Adipose tissue (tissue), 3 donors: ENCODE measurements around the gene ZNF512B. TPM values are rescaled to one million over a fixed set of nuclear protein-coding genes. Genes with fewer than 3 reads are reported as not detected.
"Not testable (repeated sequence)": the region's sequence is repeated elsewhere in the genome, so short reads cannot be mapped to it uniquely, and the experiment has no call there.

Experiments used
- H3K27ac ChIP-seq: one replicate; pipeline ENCODE4 v1.5.1; 2013; ENCODE audit warnings: low read depth, low read length
- WGBS, 3 donors: extraction: QIAGEN DNeasy Blood & Tissue Kit; methylation state at CpG; one replicate each; pipeline ENCODE4 v1.1.7; 2013; 5-methylcytosine and 5-hydroxymethylcytosine counted together
- polyA plus RNA-seq, 3 donors: library from polyadenylated mRNA; stranded (reverse); fragments of 200-250 nt; gene quantifications; one replicate each; pipeline ENCODE4 v1.2.3, GENCODE V29; 2013
- donor health status: healthy with polysubstance abuse.
- donor health status: Bipolar disorder and iron deficiency.
- donor health status: healthy.

ZNF512B gene
- polyA plus RNA-seq, 3 donors = 7.4 to 10.2 (median 9.1) TPM

DNA sequence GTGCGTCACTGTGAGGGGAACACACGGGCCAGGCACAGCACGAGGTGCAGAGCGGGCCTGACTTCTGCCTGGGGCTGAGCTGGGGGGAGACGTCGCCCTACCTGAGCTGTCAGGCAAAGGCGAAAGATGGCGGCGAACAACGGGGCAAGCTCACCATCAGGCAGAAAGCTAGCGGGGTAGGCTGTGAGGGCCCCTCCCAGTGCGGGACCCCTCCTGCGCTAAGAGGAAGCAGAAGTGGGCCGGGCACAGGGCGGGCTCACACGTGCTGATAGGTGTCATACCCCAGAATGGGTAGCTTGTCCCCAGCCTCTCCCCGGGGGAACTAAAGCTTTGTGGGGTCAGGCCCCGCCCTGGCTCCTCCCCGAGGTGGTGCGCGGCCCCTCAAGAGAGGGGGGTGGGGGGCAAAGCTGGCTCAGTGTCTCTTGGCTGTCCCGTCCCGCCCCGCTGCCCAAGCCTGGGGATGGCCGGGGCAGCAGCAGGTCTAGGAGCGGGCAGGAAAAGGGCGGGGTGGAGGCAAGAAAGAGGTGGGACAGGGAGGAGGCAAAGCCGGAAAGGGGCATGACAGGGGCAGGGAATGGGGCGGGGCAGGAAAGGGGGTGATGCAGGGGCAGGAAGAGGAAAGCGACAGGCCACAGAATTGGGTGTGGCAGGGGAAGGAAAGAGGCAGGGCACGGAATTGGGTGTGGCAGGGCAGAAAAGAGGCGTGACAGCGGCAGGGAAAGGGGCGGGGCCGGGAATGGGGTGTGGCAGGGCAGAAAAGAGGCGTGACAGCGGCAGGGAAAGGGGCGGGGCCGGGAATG is 28.2 kb downstream of the ZNF512B start:
- H3K27ac ChIP-seq = no peak overlapping the region
- 56 to 74% (median 58%) methylated on average over 33 to 35 of the region's 39 CpGs for WGBS, 3 donors

DNA sequence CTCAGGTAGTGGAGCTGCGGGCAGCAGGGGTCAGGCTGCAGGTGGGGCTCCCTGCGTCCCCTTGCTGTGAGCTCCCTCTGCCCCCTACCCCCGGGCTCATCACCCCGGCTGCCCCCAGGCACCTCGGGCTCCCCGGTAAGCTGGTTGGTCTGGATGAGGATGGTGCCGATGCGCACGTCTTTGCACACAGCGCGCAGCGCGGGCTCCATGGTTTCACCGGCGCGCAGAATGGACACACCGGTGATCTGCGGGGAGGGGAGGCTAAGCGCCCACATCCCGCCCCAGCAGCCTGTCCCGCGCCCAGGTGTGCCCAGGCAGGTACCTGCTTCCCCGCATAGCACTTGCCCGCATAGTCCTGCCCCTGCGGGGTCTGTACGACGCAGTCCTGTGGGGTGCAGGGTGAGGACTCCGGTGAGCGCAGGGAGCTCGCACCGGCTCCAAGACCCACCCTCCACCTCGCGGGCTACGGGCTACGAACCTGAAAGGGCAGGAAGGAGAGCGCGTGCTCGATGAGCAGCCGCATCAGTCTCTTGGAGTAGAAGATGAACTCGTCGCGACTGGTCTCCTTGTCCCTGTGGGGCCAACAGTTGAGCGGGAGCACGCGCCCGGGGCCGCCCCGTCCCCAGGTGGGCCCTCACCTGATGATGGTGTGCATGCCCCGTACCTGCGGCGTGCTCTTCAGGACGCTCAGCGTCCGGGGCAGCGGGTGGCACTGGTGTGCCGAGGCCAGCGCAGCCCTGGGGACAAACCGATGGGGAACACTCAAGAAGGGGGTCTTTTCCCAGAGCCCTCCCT is 29.1 kb downstream of the ZNF512B start:
- H3K27ac ChIP-seq = no peak overlapping the region
- 89 to 94% (median 94%) methylated on average over 58 of the region's 58 CpGs for WGBS, 3 donors

DNA sequence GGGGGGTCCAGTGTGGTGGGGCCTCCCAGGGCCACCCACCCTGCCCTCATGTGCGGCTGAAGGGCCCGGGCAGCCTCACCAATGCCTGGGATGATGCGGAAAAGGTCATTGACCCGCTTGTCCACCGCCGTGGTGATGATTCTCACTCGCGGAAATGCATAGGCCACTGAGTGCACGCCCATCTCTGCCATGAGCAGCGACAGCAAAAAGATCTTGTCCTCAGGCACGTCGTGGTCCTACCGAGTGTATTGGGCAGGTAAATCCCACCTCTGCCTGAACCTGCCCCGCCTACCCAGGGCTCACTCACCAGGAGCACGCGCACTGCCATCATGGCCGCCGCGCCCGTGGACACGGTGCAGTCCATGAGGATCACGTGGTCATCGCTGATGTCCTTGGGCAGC is 29.7 kb downstream of the ZNF512B start:
- 89 to 92% (median 90%) methylated on average over 23 of the region's 23 CpGs for WGBS, 3 donors
- no peak overlapping the region for H3K27ac ChIP-seq

GRCh38 chr20:63939061-63939935 is 30.4 kb downstream of the ZNF512B start:
- WGBS, 3 donors = 68 to 90% (median 73%) methylated on average over 23 to 33 of the region's 33 CpGs
- no peak overlapping the region for H3K27ac ChIP-seq

DNA sequence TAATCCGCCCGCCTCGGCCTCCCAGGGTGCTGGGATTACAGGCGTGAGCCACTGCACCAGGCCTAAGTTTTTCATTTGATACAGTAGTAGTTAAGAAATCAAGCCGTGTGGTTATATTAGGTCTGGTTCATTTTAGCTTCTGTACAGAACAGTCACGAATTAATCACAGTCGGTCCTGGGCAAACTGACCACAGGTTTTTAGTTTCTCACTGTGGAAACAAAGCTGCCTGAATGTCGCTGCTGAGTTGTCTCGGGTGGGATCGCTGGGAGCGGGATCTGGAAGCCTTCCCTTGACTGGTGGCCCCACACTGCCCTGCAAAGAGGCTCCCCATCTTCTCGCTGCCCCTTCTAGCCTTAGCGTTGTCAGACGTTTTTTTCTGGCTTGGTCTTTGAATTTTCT is 32.1 kb downstream of the ZNF512B start:
- no peak overlapping the region for H3K27ac ChIP-seq
- 84 to 87% (median 86%) methylated on average over 14 of the region's 14 CpGs for WGBS, 3 donors

- H3K27ac ChIP-seq = no peak overlapping the region
- 94 to 95% (median 94%) methylated on average over 9 of the region's 9 CpGs for WGBS, 3 donors
These were observed 34.3 kb downstream of the ZNF512B start for GRCh38 chr20:63935447-63935846.

DNA sequence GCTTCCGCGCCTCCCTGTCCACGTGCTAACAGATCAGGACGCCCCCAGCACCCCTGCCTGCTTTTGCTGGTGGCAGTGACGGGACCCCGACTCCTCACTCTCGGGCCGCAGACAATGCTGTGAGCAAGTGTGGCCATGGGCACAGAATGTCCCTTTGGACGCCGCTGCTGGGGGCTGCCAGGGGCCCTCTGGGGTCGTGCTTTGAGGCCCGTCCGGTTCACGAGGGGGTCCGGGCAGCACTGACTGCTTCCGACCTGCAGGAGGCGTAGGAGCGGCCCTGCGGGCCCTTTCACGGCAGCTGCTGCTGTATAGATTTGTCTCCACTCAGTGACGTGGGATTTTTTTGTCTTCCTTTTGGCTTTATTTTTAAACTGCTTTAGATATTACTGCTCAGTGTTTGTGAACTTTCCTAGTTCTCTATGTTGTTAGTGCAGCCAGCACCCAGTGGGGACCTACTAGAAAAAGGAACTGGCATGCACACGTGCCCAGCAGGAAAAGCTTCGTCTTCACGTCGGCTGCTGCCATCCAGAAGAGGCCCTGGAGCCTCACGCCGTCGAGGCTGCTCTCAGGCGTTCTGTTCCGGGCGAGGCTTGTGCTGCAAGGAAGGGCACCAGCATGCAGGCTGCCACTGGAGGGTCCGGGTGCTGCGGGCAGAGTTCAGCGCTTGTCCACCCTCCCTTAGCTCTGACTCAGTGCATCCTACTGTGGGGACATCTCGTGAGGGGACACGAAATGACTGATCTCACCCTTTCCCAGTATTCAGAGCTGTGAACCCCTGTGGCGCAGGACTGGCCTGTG is 35.3 kb downstream of the ZNF512B start:
- WGBS, 3 donors = 84 to 86% (median 84%) methylated on average over 37 of the region's 37 CpGs
- no peak overlapping the region for H3K27ac ChIP-seq

GRCh38 chr20:63933646-63934045 is 36.1 kb downstream of the ZNF512B start:
- 84 to 88% (median 86%) methylated on average over 5 of the region's 5 CpGs for WGBS, 3 donors
- H3K27ac ChIP-seq = no peak overlapping the region

GRCh38 chr20:63932606-63933160 is 37.0 kb downstream of the ZNF512B start:
- H3K27ac ChIP-seq = no peak overlapping the region
- 91 to 92% (median 92%) methylated on average over 17 of the region's 17 CpGs for WGBS, 3 donors

DNA sequence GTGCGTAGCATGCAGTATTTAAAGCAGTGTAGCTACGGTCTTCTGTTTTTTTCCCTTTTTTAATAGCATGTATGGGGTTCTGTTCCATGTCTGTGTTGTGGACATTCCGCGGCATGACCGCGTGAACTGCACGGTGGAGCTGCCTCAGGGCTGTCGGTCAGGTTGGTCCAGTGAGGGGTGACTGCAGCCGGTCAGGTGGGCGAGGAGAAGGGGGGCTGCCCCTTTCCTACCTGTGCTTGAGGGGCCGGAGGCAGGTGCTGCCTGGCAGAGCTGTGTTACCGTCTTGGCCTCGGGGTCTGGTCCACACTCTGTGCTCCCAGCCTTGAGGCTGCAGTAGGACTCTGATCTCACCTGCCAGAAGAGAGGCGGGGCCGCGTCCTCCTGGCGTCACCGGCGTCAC is 38.0 kb downstream of the ZNF512B start:
- no peak overlapping the region for H3K27ac ChIP-seq
- WGBS, 3 donors = 91 to 97% (median 95%) methylated on average over 19 of the region's 19 CpGs

GRCh38 chr20:63930971-63931553 is 38.7 kb downstream of the ZNF512B start:
- WGBS, 3 donors = 81 to 92% (median 90%) methylated on average over 37 of the region's 37 CpGs
- H3K27ac ChIP-seq = no peak overlapping the region

- 96 to 97% (median 96%) methylated on average over 31 of the region's 31 CpGs for WGBS, 3 donors
- H3K27ac ChIP-seq = not testable (repeated sequence)
These were observed 40.3 kb downstream of the ZNF512B start for GRCh38 chr20:63929473-63929883.

- H3K27ac ChIP-seq = no peak overlapping the region
- 95 to 97% (median 97%) methylated on average over 26 of the region's 26 CpGs for WGBS, 3 donors
These were observed 40.7 kb downstream of the ZNF512B start for GRCh38 chr20:63929071-63929470.

DNA sequence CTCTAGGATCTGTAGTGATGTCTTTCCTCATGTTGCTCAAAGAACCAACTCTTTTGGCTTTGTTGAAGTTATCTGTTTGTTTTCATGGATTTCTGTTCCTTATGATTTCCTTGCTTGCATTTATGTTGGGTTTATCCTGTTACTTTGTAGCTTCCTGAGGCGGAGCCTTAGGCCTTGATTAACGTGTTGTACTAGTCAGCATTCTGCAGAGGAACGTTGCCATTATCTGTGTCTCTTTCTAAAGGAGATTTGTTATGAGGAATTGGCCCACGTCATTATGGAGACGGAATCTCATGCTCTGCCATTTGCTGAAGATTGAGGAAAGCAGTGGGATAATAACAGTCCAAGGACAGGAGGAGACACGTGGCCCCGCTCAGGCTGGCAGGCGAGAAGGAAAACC is 43.4 kb downstream of the ZNF512B start:
- no peak overlapping the region for H3K27ac ChIP-seq
- 64 to 78% (median 77%) methylated on average over 8 of the region's 8 CpGs for WGBS, 3 donors

DNA sequence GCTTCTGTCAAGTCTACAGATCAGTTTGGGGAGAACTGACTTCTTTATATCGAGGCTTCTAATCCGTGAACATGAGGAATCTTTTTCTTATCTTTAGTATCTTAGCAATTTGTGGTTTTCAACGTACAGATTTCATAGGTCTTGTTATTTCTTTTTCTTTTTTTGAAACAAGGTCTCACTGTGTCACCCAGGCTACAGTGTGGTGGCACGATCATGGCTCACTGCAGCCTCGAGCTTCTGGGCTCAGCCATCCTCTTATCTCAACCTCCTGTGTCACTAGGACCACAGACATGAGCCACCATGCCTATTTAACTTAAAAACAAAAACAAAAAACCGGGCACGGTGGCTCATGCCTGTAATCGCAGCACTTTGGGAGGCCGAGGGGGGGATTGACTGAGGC is 45.5 kb downstream of the ZNF512B start:
- 75 to 79% (median 77%) methylated on average over 9 of the region's 9 CpGs for WGBS, 3 donors
- H3K27ac ChIP-seq = no peak overlapping the region

DNA sequence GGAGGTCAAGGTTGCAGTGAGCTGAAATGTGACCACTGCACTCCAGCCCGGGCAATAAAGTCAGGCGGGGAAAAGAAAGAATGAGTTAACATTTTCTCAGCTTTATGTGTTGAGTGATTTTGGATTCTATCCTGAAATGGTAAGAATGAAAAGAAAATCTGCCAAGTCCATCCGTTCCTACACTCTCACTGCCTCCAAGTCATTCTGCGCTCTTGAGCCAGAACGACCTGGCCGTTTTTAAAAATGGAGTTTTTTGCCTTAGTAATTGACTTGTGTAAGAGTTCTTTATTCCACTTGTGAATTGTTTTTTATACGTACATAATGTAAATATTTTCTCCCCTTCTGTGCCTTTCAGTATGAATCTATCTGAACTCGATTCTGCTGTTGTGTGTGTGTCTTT is 46.1 kb downstream of the ZNF512B start:
- 68 to 77% (median 75%) methylated on average over 8 of the region's 8 CpGs for WGBS, 3 donors
- H3K27ac ChIP-seq = no peak overlapping the region

DNA sequence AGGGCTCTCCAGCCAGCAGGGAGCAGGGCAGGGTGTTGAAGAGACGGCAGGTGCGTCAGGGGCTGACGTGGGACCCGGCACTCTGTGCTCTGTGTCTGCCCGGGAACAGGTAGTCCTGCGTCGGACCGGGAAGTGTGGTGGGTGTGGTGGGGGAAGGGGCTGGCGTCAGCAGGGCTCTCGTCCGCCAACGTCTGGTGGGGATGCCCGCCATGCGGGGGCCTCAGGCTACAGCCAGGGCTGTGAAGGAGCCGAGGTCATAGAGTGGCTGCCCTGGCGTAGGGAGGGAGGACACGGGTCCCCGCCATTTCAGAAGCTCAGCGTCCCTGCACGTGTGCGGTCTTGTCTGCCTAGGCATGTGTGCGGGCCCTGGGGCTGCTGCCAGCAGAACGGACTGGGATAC is 49.5 kb downstream of the ZNF512B start:
- 91 to 96% (median 95%) methylated on average over 23 of the region's 23 CpGs for WGBS, 3 donors
- H3K27ac ChIP-seq = no peak overlapping the region
